HG02938 (cell line): Measurements from ENCODE around the gene CDKN1B.
A peak's percentile ranks its signal among the peaks of the same experiment; 100 is the strongest.
"Not testable (repeated sequence)": the region's sequence is repeated elsewhere in the genome, so short reads cannot be mapped to it uniquely, and the experiment has no call there.

Experiments used
- ATAC-seq: cut with Tn5 transposase; IDR thresholded peaks from one replicate; pipeline ENCODE4 v1.9.1; 2021; ENCODE audit warnings: mild to moderate bottlenecking, moderate library complexity; ENCODE audit not compliant: unreplicated experiment

CDKN1B gene

DNA sequence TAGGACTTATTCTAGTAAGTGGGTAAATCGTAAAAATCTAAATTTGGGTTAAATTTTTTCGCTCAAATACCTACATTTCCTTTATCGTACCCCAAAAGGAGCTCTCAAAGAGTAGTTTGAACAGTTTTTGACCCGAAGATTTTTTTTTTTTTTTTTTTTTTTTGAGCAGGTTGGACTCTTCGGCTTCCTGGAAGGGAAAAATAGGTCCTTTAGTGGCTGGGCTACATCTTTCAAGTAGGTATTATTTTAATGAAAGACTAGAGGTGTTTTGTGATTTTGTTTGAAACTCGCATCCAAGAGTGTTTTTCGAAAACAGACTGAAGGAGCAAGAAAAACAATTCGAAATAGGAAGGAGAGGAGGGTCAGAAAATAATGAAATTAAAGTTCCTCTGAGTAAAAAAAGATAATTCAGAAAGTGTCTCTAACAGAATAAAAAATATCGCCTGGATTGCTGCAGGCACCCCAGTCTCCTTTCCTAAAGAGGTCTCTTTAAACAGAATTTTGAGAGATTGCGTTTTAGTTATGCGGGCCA lies 6.0 kb downstream of the CDKN1B start:
- ATAC-seq: no peak

DNA sequence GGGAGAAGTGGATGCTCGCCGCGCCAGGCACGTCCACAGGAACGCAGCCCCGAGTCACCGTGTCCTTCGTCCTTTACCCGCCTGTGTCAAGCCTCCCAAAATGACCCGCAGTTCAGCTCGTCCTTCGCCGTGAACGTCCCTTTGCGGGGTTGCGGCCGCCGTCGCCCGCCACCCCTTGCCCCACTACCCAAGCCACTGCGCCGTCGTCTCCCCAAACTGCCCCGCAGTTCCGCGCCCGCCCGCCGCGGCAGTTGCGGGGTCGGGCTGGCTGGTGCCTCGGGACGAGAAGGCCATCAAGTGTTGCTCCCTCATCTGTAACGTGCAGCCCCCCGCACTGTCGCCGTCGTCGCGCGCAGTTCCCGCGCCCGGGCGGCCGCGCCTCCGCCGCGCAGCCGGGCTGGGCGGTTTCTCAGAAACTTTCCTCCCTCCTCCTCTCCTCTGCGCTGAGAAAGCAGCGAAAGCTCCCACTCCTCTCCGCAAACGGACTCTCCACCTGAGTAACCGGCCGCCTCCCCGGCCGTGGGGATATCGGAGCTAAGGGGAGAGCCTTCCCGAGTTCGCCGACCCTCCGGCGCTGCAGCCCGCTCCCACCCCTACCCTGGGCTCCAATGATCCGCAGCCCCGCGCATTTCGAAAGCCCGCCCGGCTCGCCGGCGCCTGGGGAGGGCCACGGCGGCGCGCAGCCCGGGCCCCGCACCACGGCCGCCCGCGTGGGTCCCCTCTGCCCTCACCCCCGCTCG lies 6.7 kb downstream of the CDKN1B start:
- ATAC-seq: no peak

DNA sequence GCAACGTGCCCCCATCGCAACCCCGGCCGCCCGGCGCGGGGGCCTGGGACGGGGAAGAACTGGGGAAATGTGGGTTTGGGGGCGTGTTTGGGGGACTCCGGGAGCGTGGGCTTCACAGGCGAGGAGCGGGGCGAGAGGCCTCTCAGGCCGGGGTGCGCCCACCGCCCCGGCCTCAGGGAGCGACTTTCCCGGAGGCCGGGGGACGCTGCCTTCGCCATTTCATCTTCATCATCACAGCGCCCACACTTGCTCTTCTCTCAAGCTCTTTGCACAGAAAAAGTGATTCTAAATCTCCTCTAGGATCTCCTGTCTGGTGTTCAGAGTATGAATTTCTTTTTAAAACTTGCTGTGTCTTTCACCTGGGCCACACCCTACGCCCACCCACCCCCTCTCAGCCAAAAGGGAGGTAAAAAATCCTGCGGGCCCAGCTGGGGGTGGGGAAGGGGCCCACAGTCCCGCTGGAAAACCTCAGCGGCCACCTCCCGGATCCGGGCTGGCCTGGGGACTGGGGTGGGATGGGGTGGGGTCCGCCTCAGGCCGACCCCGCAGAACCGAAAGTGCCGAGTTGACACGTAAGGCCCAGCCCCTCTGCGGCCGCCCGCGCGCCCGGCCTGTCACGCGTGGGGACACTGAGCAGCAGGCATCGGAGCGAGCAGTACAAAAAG lies 7.4 kb downstream of the CDKN1B start:
- ATAC-seq: no peak

DNA sequence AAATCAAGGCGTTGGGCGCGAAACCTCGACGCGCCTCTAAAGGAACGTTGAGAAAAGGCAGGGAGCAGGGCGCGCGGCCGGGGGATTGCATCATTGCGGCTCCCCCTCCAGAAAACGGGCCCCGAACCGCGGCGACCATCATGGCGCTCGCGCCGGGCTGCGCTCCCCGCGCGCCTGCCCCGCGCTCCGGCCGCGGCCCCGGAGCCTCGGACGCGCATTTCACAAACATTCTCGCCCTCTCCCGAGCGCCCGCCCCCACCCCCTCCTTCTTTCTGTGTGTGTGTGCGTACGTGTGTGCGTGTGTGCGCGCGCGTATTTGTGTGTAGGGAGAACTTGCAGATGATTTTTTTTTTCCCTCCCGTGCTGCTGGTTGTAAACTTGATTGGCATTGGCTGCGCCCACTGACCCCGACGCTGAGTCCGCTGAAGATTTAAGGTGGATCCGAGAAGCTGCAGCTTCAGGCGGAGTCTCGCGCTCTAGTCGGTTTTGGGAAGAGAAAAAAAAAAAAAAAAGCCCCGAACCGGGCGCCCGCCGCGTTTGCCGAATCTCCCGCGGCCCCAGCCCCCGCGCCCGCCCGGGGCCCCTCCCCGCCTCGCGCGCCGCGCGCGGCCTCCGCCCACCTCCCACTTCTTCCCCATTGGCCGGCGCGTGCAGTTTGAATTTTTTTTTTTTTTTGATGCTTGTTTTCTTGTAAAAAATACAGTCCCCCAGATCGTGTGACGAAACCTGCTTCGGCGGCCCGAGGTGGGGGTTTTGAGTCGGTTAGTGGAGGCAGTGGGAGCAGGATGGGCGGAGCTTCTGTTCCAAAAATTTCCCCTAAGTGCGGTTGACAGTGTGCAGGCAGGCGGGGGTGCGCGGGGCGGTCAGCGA lies 8.2 kb downstream of the CDKN1B start:
- peak; percentile 68 for ATAC-seq

DNA sequence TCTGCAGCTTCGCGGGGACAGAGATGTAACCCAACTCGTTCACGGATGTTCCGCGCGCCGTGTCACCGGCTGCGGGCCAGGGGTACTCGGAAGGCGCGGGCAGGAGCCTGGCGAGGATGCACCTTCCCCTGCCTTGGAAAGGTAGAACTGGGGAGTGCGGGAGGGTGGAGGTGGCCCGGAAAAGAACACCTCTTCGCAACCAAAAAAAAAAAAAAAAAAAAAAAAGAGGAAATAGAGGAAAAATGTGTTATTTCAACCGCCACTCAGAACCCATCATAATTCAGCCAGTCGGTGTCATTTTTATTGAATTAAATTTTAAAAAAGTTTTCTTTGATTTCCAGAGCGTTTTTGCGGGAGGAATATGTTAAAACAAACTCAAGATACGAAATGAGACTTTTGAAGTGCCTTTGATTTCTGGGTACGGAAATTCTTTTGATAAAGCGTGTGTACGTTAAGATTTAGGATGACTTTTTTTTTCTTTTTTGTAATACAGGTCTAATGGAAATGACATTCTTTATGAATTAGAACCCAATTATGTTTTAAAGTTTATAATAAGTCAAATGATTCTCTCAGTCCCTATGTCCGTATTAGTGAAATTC lies 8.9 kb downstream of the CDKN1B start:
- ATAC-seq: no peak

DNA sequence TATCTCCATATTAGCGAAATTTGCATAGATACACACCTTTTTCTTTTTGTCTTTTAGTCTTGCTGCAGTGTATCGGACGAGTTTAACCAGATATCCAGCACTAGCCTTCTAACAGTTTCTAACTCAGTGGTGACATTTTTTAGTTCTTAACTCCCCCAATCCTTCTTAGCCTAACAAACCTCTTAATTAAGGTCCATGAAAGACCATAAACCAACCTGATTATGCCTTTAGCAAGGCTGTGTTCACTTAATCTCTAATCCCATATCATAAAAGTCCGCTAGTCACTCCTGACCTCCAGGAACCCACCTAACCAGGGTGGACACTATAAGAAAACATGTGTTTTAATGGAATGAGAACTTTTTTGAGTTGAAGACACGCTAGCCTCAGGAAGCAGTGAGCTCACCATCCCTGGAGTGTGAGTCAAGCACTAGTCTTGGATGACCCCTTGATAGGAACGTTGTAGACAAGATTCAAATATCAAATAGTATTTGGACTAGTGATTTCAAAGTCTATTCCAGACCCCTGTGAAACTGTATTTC lies 9.5 kb downstream of the CDKN1B start:
- ATAC-seq: no peak

DNA sequence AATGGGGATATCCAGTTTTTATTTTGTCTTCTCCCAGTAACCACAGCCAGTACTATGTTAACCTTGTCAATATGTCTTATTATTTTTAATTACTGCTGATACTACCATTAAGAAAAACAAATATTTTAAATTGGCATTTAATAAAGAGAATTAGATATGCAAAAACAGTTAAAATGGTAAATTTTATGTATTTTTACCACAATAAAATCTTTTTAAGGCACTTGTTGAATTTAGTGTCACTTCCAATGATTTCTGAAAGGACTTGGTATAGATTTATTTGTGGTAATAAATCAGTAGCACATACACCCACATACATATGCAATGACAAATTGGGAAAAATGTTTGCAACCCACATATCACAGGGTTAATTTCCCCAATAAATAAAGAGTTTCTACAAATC lies 14.0 kb downstream of the CDKN1B start:
- no peak for ATAC-seq

DNA sequence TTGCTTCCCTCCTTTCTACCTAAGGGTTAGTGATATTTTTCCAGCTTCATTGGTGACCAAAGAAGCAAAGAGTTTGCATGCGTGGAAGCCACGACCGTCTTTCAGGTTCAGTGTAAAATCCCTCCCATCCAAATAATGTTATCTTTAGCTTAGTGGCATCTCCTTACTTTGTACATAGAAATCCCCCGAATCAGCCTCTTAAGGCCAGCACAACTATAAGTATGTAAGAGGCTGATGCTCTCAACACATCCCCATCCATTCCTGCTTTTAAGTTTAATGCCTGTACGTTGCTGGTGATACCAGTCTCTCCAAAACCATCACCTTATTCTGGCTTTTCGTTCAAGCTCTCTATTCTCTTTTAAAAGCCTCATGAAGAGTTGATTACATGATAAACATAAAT lies 14.6 kb downstream of the CDKN1B start:
- ATAC-seq: no peak

DNA sequence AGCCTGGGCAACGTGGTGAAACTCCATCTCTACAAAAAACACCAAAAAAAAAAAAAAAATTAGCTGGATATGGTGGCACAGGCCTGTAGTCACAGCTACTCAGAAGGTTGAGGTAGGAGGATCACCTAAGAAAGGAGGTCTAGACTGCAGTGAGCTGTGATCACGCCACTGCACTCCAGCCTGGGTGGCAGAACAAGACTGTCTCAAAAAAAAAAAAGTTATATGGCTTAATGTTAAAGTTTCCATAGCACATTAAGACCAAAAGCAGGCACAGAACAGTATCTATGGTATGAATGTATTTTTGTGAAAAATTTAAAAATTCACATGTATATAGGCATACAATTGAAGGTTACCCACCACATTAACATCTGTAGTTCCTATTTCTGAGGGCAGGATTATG lies 15.9 kb downstream of the CDKN1B start:
- ATAC-seq: no peak

DNA sequence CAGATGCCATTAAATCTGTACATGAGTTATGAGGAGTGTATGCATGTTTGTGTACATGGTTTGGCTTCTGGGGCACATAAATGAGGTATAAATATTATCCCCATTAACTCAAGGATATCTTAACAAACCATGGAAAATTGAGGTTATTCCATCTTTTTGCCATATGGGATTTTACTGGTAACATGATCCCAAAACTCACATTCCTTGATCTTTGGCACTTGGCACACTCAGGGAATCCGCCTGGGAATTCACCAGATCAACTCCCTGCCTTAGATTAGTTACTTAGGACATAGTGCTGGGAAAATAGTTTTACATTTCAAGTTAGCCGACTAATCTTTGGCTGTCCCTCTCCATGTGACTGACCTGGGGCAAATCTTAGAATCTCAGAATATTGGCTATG lies 16.9 kb downstream of the CDKN1B start:
- ATAC-seq: no peak

DNA sequence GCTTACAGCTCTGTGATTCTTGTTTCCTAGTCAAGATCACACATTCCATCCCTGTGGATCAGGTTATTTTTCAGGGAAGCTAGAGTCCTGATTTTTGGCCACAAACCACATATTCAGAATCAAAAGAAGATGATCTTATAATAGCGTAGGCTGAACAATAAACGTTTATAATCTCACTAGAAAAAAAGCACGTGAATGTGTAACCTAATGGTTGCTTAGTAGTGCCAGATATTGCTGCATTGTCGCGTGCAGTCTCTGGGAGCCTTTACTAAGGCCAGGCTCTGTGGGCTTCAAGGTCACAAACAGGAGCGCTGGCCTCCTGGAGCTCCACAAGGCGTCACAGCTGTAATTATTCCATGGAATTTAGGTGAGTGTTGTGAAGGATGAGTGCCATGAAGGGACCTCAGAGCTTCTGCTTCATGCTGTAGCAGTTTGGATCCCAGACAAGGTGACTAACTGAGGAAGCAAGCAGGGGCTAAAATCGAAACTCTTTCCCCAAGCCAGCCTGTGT lies 17.4 kb downstream of the CDKN1B start:
- ATAC-seq: no peak

DNA sequence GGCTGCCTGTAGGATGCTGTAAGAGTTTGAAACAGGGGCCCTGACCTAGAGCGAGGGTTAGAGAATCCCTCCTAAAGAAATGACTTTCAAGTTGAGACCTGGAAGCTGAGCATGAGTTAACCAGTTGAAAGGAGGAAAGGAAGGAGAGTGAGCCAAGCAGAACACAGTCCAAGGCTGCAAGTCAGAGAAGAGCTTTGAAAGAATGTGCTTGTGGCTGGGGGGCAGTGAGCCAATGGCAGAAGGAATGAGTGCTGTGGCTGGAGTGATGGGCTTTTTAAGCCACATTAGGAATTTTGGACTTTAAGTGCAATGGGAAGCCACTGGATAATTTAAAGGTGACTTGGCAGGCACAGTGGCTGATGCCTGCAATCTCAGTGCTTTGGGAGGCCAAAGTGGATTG lies 18.1 kb downstream of the CDKN1B start:
- no peak for ATAC-seq

DNA sequence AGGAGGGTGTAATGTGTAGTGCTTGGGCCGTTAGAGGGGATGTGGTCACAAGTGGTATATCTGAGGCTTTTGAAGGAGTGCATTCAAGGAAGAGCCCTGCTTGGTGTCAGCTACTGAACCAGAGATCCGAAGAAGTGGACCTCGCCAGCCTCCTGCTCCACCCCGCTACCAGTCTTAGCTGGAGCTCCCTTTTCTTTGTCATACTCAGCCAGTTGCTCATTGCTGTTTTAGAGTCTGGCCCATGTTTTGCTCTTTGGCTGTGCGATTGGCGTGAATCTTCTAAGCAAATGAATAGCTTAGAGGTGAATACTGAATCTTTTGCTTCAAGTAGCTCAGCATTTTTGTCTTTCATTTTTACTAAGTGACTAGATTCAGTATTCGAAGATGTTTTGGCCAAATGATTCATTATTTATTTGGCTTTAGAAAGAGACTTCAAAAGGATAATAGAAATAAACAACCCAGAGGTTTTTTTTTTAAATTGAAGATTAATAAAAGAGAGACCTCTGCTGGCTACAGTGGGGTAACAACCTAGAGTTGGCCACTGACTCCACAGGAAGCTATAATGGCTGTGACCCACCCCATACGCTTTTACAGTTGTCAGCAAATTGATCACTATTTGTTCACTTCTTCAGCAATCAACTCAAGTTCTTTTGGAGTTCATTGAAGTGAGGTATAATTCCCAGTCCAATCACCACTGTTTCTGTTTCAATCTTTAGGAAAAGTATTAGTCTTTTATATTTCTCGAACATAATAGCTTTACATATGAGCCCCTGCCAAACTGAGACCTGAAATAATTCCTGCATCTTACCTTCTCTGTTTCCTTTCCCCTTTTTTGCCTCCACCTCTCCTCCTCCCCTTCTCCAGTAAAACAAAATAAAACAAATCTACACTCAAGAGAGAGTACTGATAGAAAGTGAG lies 19.9 kb downstream of the CDKN1B start:
- peak; percentile 73 for ATAC-seq

DNA sequence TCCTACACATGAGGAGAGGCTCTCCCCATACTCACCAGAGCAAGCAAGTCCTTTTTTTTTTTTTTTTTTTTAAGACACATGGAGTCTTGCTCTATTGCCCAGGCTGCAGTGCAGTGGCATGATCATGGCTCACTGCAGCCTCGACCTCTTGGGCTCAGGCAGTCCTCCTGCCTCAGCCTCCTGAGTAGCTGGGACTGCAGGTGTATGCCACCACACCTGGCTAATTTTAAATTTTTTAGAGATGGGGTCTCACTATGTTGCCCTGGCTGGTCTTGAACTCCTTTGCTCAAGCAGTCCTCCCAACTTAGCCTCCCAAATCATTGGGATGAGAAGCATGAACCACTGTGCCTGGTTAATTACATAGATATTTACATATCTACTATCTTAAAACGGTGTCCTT lies 21.0 kb downstream of the CDKN1B start:
- not testable (repeated sequence) for ATAC-seq

DNA sequence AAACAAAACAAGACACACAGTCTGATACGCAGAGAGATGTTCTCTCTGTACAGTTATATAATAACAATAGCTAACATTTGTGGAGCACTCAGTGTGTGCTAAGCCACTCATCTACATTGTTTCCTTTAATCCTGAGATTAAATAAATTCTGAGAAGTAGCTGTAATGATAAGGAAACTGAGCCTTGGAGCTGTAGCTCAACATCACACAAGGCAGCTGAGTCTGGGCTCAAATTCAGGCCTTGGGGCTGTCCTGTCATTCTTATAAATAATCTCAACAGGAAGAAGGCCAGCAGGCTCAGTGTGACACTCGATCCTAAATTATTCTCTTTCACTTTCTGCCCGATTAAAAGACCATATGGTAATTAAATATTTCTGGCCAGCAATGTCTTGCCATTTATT lies 24.5 kb downstream of the CDKN1B start:
- no peak for ATAC-seq

DNA sequence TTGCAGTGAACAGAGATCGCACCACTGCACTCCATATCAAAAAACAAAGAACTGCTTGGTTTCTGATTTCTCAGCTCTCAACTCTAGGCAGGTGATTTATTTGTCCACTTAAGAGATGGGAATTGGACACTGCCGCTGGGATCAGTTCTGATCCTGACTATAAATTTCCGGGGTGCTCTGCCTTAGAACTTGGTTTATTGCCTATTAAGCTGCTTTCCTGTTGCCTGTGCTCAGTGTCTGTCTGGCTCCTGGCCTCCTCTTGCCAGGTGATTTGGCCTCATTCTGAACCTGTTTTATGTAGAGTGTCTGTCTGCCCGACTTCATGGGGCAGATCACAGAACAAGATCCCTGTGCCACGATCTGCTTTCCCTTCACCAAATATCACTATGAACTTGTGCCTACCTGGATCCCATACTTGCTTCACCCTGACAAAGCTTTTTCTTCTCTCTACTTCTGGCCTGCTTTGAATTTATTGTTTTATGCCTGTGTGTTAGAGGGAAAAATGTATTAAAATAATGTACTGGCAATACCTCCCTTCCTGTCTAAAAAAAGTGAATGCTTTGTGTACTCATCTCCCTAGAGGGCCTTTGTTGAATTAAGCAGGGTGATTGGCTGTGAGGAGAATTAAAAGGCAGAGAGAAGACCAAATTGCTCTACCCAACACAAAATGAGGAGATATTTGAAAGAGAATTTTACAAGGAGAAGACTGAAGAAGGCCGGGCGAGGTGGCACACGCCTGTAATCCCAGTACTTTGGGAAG lies 27.6 kb downstream of the CDKN1B start:
- no peak for ATAC-seq

DNA sequence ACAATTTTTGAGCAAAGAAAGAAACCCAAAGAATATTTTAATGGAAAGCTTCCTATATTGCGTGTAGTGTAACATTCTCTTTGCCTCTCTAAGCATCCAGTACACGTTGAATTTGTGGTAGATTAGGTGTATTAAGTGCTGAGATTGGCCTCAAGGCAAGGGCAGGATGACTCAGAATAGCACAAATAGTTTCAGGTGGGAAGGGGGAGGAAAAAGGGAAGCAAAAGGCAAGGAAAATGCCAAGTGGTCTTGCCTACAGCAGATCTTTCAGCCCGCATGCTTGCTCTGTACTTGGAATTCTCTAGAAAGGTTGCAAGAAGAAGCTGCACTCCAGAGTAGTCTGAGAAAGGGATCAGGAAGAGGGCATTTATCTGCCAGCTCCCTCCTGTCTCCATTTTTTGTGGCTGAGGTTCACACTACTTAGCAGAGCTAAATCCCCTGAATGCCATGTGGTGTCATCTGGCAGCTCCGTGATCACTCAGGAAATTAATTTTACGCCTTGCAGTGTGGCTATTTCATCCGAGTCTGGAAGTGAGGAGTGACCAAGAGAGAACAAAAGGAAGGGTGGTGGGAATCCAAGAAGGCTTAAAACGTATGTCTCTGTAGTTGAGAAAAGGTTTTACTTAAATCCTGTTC lies 28.5 kb downstream of the CDKN1B start:
- no peak for ATAC-seq

DNA sequence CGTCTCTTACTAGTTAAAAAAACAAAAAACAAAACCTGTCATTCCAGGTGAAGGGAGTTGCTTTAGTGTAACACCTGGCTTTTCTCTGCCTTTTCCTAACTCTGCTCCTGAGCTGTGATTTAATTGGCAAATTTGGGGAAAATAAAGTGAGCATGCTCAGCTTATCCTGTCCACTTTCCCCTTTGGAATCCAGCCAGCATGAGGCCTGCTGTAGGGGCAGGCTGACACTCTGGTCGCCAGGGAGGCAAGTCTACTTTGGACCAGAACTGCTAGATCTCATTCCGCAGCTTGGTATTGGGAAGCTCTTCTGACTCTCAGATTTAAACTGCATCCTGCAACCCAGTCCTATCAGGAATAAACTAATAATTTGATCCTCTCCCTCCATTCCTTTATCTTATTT lies 30.1 kb downstream of the CDKN1B start:
- no peak for ATAC-seq
